Fibroblast of lung (primary cell): Measurements from ENCODE around the gene ARGLU1.

Source experiments
- EZH2 ChIP-seq: IDR thresholded peaks from 2 replicates; pipeline ENCODE4 v1.5.1; 2012; ENCODE audit warnings: low read length, control low read depth, mild to moderate bottlenecking; ENCODE audit errors: missing control alignments
- TF ChIP-seq, protein P1 (sequence below), 2 donors: IDR thresholded peaks in 1 of 2; conservative IDR thresholded peaks in 1 of 2; 1 replicate in 1 of 2; 2 replicates in 1 of 2; pipeline ENCODE4 v1.5.1; 2011 to 2012; ENCODE audit warnings: low read length in 2 of 2, control low read depth in 1 of 2, inconsistent platforms in 1 of 2, low read depth in 1 of 2, mild to moderate bottlenecking in 1 of 2

- TF ChIP-seq, protein P1, sequence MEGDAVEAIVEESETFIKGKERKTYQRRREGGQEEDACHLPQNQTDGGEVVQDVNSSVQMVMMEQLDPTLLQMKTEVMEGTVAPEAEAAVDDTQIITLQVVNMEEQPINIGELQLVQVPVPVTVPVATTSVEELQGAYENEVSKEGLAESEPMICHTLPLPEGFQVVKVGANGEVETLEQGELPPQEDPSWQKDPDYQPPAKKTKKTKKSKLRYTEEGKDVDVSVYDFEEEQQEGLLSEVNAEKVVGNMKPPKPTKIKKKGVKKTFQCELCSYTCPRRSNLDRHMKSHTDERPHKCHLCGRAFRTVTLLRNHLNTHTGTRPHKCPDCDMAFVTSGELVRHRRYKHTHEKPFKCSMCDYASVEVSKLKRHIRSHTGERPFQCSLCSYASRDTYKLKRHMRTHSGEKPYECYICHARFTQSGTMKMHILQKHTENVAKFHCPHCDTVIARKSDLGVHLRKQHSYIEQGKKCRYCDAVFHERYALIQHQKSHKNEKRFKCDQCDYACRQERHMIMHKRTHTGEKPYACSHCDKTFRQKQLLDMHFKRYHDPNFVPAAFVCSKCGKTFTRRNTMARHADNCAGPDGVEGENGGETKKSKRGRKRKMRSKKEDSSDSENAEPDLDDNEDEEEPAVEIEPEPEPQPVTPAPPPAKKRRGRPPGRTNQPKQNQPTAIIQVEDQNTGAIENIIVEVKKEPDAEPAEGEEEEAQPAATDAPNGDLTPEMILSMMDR (conservative IDR thresholded peaks at IDR 0.05 in 1 of 2, IDR thresholded peaks at IDR 0.05 in 1 of 2; ENCODE audit: low read depth in 1 of 2, low read length in 2 of 2), result no peak
- TF ChIP-seq EZH2, result no peak
These were observed 33.6 kb upstream of the ARGLU1 start for GRCh38 chr13:106601489-106601888.
